Measurements from ENCODE around the gene TEX11.
"Not testable (repeated sequence)": the region's sequence is repeated elsewhere in the genome, so short reads cannot be mapped to it uniquely, and the experiment has no call there.

TEX11 gene

DNA sequence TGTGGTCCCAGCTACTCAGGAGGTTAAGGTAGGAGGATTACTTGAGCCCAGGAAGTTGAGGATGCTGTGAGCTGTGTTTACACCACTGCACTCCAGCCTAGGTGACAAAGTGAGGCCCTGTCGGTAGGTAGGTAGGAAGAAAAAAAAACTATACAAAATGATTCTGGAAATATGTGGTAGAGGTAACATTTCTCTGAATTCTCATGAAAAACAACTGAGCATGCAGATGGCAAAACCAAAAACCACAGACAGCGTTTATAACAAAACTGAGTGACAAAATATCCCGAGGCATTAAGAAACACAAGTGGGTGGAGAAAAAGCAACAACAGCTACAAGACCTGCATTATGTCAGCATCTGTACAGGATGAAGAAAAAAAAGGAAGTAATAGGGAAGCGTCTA lies 252.2 kb downstream of the TEX11 start:
- Histone ChIP-seq H3K4me3 (ENCODE audit: insufficient read depth in 1 of 2, low read depth in 1 of 2, low read length in 2 of 2) (no peak overlapping the region), H3K4ac (ENCODE audit: low read depth in 1 of 2, low read length in 2 of 2) (no peak overlapping the region), H4K91ac (ENCODE audit: low read length) (no peak overlapping the region), H2BK12ac (ENCODE audit: low read length in 2 of 2) (no peak overlapping the region), H2BK15ac (ENCODE audit: low read depth, poor library complexity, severe bottlenecking) (no peak overlapping the region), H3K9ac (ENCODE audit: low read length) (no peak overlapping the region), H3K9me3 (ENCODE audit: control insufficient read depth, low read length) (no peaks in the 10 kb centered on the region), H3K14ac (ENCODE audit: low read length in 2 of 2) (no peak overlapping the region), H3K18ac (ENCODE audit: low read depth in 1 of 2, low read length in 2 of 2) (no peak overlapping the region), H3K27me3 (ENCODE audit: control insufficient read depth in 1 of 2, insufficient read depth in 1 of 2, low read length in 2 of 2) (peaks cover 0 to 31% of the 10 kb centered on the region in 2 experiments), H2AFZ (ENCODE audit: low read depth, low read length) (no peak overlapping the region), H3K23ac (ENCODE audit: low read length in 2 of 2) (no peak overlapping the region), H3K27ac (ENCODE audit: low read length, poor library complexity, severe bottlenecking) (no peak overlapping the region), H2AK5ac (ENCODE audit: low read length, severe bottlenecking) (no peak overlapping the region), H3K36me3 (ENCODE audit: control insufficient read depth in 1 of 2, insufficient read depth in 2 of 2, low read depth in 1 of 2, low read length in 2 of 2) (no peaks in the 10 kb centered on the region), H3K79me1 (replicated peaks; ENCODE audit: low read length, poor library complexity, severe bottlenecking) (no peaks in the 10 kb centered on the region), H3K4me1 (ENCODE audit: control insufficient read depth, insufficient read depth, low read depth, low read length) (no peaks in the 10 kb centered on the region), H3K4me2 (ENCODE audit: low read length, poor library complexity, severe bottlenecking) (no peak overlapping the region), H4K8ac (ENCODE audit: low read length) (no peak overlapping the region), H2BK120ac (ENCODE audit: low read depth, low read length) (no peak overlapping the region), H2BK5ac (ENCODE audit: low read depth, low read length, poor library complexity, severe bottlenecking) (no peak overlapping the region)
- 45% methylated on average over 2 of the region's 4 CpGs for WGBS
- DNase-seq: no peak

DNA sequence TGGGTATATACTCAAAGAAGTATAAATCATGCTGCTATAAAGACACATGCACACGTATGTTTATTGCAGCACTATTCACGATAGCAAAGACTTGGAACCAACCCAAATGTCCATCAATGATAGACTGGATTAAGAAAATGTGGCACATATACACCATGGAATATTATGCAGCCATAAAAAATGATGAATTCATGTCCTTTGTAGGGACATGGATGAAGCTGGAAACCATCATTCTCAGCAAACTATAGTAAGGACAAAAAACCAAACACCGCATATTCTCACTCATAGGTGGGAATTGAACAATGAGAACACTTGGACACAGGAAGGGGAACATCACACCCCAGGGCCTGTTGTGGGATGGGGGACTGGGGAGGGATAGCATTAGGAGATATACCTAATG lies 260.6 kb downstream of the TEX11 start:
- H4K8ac ChIP-seq (ENCODE audit: low read length); H2BK15ac ChIP-seq (ENCODE audit: low read depth, poor library complexity, severe bottlenecking); H3K36me3 ChIP-seq (ENCODE audit: control insufficient read depth in 1 of 2, insufficient read depth in 2 of 2, low read depth in 1 of 2, low read length in 2 of 2); H4K91ac ChIP-seq (ENCODE audit: low read length); H3K4ac ChIP-seq (ENCODE audit: low read depth in 1 of 2, low read length in 2 of 2); H3K14ac ChIP-seq (ENCODE audit: low read length in 2 of 2); H3K4me1 ChIP-seq (ENCODE audit: control insufficient read depth, insufficient read depth, low read depth, low read length); H3K4me2 ChIP-seq (ENCODE audit: low read length, poor library complexity, severe bottlenecking); H2BK120ac ChIP-seq (ENCODE audit: low read depth, low read length); DNase-seq; H2AK5ac ChIP-seq (ENCODE audit: low read length, severe bottlenecking); H3K79me1 ChIP-seq (replicated peaks; ENCODE audit: low read length, poor library complexity, severe bottlenecking); H3K27ac ChIP-seq (ENCODE audit: low read length, poor library complexity, severe bottlenecking); H3K4me3 ChIP-seq (ENCODE audit: insufficient read depth in 1 of 2, low read depth in 1 of 2, low read length in 2 of 2); H3K9ac ChIP-seq (ENCODE audit: low read length); H2BK12ac ChIP-seq (ENCODE audit: low read length in 2 of 2); H3K23ac ChIP-seq (ENCODE audit: low read length in 2 of 2); H3K18ac ChIP-seq (ENCODE audit: low read depth in 1 of 2, low read length in 2 of 2); H2BK5ac ChIP-seq (ENCODE audit: low read depth, low read length, poor library complexity, severe bottlenecking); H2AFZ ChIP-seq (ENCODE audit: low read depth, low read length): not testable (repeated sequence)
- no CpG with 5 or more reads among the region's 3 CpGs for WGBS
- Histone ChIP-seq H3K27me3 (ENCODE audit: control insufficient read depth in 1 of 2, insufficient read depth in 1 of 2, low read length in 2 of 2) (peaks cover 0 to 12% of the 10 kb centered on the region in 2 experiments), H3K9me3 (ENCODE audit: control insufficient read depth, low read length) (peaks cover 11% of the 10 kb centered on the region)

DNA sequence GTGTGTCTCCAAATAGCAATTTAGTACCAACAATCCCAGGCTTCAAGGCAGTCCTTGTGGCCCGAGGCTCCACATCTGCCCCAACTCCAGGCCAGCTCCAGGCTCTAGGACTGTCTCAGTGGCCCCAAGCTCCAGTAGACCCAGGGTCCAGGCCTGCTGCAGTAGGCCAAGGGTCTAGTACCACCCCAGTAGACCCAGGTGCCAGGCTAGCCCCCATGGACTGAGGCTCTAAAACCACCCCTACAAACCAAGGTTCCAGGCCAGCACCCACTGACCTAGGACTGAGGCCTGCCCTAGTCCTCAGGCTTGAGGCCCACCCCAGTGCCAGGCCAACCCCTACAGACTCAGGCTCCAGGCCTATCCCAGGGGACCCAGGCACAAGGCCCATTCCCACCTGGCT lies 272.3 kb downstream of the TEX11 start:
- H3K23ac ChIP-seq (ENCODE audit: low read length in 2 of 2): no peak overlapping the region
- no peaks in the 10 kb centered on the region for H3K79me1 ChIP-seq (replicated peaks; ENCODE audit: low read length, poor library complexity, severe bottlenecking)
- H3K4me1 ChIP-seq (ENCODE audit: control insufficient read depth, insufficient read depth, low read depth, low read length): no peaks in the 10 kb centered on the region
- no peaks in the 10 kb centered on the region for H3K36me3 ChIP-seq (ENCODE audit: control insufficient read depth in 1 of 2, insufficient read depth in 2 of 2, low read depth in 1 of 2, low read length in 2 of 2)
- H3K18ac ChIP-seq (ENCODE audit: low read depth in 1 of 2, low read length in 2 of 2): no peak overlapping the region
- no peaks in the 10 kb centered on the region for H3K27me3 ChIP-seq (ENCODE audit: control insufficient read depth in 1 of 2, insufficient read depth in 1 of 2, low read length in 2 of 2)
- H3K4ac ChIP-seq (ENCODE audit: low read depth in 1 of 2, low read length in 2 of 2): no peak overlapping the region
- no peak overlapping the region for H4K91ac ChIP-seq (ENCODE audit: low read length)
- no peaks in the 10 kb centered on the region for H3K9me3 ChIP-seq (ENCODE audit: control insufficient read depth, low read length)
- H3K9ac ChIP-seq (ENCODE audit: low read length): no peak overlapping the region
- no peak for DNase-seq
- H2BK120ac ChIP-seq (ENCODE audit: low read depth, low read length): no peak overlapping the region
- no peak overlapping the region for H2BK12ac ChIP-seq (ENCODE audit: low read length in 2 of 2)
- no peak overlapping the region for H2BK15ac ChIP-seq (ENCODE audit: low read depth, poor library complexity, severe bottlenecking)
- H2AFZ ChIP-seq (ENCODE audit: low read depth, low read length): no peak overlapping the region
- H3K4me3 ChIP-seq (ENCODE audit: insufficient read depth in 1 of 2, low read depth in 1 of 2, low read length in 2 of 2): no peak overlapping the region
- no peak overlapping the region for H2AK5ac ChIP-seq (ENCODE audit: low read length, severe bottlenecking)
- H3K27ac ChIP-seq (ENCODE audit: low read length, poor library complexity, severe bottlenecking): no peak overlapping the region
- 75% methylated on average over 1 of the region's 1 CpG for WGBS
- H3K4me2 ChIP-seq (ENCODE audit: low read length, poor library complexity, severe bottlenecking): no peak overlapping the region
- no peak overlapping the region for H2BK5ac ChIP-seq (ENCODE audit: low read depth, low read length, poor library complexity, severe bottlenecking)
- no peak overlapping the region for H4K8ac ChIP-seq (ENCODE audit: low read length)
- H3K14ac ChIP-seq (ENCODE audit: low read length in 2 of 2): no peak overlapping the region

DNA sequence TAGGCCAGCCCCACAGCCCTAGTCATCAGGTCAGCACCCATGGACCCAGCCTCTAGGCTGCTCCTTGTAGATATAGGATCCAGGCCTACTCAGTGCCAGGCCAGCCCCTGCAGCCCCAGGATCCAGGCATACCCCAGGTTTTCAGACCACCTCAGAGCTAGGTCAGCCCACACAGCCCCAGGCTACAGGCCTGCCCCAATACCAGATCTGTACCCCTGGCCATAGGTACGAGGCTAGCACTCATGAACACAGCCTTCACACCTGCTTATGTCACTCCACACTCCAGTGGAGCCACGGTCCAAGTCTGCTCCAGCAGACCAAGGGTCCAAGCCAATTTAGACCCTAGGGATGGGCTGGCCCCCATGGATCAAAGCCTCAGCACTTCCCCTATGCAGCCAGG lies 272.8 kb downstream of the TEX11 start:
- 55% methylated on average over 2 of the region's 2 CpGs for WGBS
- no peaks in the 10 kb centered on the region for H3K4me1 ChIP-seq (ENCODE audit: control insufficient read depth, insufficient read depth, low read depth, low read length)
- H2BK12ac ChIP-seq (ENCODE audit: low read length in 2 of 2): no peak overlapping the region
- H3K14ac ChIP-seq (ENCODE audit: low read length in 2 of 2): no peak overlapping the region
- H3K27ac ChIP-seq (ENCODE audit: low read length, poor library complexity, severe bottlenecking): no peak overlapping the region
- H2AK5ac ChIP-seq (ENCODE audit: low read length, severe bottlenecking): no peak overlapping the region
- no peaks in the 10 kb centered on the region for H3K27me3 ChIP-seq (ENCODE audit: control insufficient read depth in 1 of 2, insufficient read depth in 1 of 2, low read length in 2 of 2)
- no peak for DNase-seq
- H3K4ac ChIP-seq (ENCODE audit: low read depth in 1 of 2, low read length in 2 of 2): no peak overlapping the region
- H3K23ac ChIP-seq (ENCODE audit: low read length in 2 of 2): no peak overlapping the region
- H2BK120ac ChIP-seq (ENCODE audit: low read depth, low read length): no peak overlapping the region
- no peak overlapping the region for H3K4me2 ChIP-seq (ENCODE audit: low read length, poor library complexity, severe bottlenecking)
- no peak overlapping the region for H2BK5ac ChIP-seq (ENCODE audit: low read depth, low read length, poor library complexity, severe bottlenecking)
- no peaks in the 10 kb centered on the region for H3K9me3 ChIP-seq (ENCODE audit: control insufficient read depth, low read length)
- no peak overlapping the region for H2AFZ ChIP-seq (ENCODE audit: low read depth, low read length)
- no peak overlapping the region for H2BK15ac ChIP-seq (ENCODE audit: low read depth, poor library complexity, severe bottlenecking)
- H4K8ac ChIP-seq (ENCODE audit: low read length): no peak overlapping the region
- no peaks in the 10 kb centered on the region for H3K79me1 ChIP-seq (replicated peaks; ENCODE audit: low read length, poor library complexity, severe bottlenecking)
- H3K9ac ChIP-seq (ENCODE audit: low read length): no peak overlapping the region
- H3K4me3 ChIP-seq (ENCODE audit: insufficient read depth in 1 of 2, low read depth in 1 of 2, low read length in 2 of 2): no peak overlapping the region
- no peak overlapping the region for H4K91ac ChIP-seq (ENCODE audit: low read length)
- H3K18ac ChIP-seq (ENCODE audit: low read depth in 1 of 2, low read length in 2 of 2): no peak overlapping the region
- no peaks in the 10 kb centered on the region for H3K36me3 ChIP-seq (ENCODE audit: control insufficient read depth in 1 of 2, insufficient read depth in 2 of 2, low read depth in 1 of 2, low read length in 2 of 2)

Measured in mesenchymal stem cell (in vitro differentiated cells and primary cell).